CD4-positive, alpha-beta T cell treated with Interleukin-15 for 1 hour (primary cell): ENCODE results near the gene HTR5A.

ENCODE experiments used
- DNase-seq: peaks from one replicate; pipeline ENCODE4 v3.0.0-alpha.2; 2020

The HTR5A gene

GRCh38 chr7:155093596-155093995 lies 23.5 kb downstream of the HTR5A start:
- no peak for DNase-seq

DNA sequence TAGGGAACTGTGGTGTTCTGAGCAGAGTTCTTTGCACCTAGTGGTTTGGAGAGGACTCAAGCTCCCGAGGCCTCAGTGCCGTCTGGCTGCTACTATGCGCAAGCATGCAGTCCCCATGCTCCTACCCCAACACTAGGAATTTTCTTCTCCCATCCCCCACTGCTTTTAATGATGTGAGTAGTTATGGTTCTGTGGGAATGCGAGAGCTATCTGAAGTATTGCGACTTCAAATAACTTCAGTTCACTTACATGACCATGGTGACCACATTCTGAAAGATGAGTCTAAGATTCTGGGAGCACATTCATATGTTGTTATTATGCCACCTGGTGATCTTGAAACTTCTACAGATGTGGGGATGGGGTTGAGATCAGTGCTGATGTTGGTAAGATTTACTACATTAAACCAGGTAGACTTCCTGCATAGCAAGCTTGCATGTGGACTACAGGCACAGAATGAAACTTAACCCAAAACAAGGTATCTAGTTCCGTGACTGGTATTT lies 24.6 kb downstream of the HTR5A start:
- no peak for DNase-seq

GRCh38 chr7:155097338-155097737 lies 27.2 kb downstream of the HTR5A start:
- DNase-seq: no peak

- DNase-seq: no peak
These were observed 33.7 kb downstream of the HTR5A start for GRCh38 chr7:155103839-155104238.

- DNase-seq: no peak
These were observed 34.8 kb downstream of the HTR5A start for GRCh38 chr7:155104913-155105312.

DNA sequence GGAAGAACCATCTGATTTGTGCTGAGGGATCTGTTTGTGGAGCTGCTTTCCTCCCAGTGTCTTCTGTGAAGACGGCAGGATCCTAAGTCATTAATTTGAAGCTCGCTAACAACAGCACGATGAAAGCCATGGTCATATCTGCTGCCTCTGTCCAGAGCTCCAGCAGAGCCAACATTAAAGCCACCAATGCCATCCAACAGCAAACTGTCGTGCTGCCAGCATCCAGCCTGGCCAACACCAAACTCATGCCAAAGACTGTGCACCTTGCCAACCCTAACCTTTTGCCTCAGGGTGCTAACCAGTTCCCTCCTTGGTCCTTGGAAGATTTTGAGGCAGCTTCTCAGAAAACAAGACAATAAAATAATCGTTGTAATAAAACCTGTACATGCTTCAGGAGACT lies 36.2 kb downstream of the HTR5A start:
- DNase-seq: no peak

DNA sequence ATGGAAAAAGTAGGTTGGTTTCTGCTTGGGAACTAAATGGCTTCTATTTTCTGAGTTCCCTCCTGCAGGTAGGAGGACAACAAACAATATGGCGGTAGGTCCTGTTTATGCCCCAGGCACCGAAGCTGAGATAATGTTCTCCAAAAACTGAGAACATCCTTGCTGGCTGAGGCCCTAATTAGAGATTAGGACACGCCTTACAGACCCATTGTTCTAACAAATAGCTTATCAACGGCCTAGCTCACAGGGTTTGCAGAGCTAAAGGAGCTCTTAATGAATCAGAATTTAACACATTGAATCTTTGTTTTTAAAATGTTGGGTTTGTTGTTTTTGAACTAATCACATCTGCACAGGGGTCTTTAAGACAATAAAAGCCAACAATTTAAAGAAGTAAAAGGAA lies 37.0 kb downstream of the HTR5A start:
- no peak for DNase-seq

DNA sequence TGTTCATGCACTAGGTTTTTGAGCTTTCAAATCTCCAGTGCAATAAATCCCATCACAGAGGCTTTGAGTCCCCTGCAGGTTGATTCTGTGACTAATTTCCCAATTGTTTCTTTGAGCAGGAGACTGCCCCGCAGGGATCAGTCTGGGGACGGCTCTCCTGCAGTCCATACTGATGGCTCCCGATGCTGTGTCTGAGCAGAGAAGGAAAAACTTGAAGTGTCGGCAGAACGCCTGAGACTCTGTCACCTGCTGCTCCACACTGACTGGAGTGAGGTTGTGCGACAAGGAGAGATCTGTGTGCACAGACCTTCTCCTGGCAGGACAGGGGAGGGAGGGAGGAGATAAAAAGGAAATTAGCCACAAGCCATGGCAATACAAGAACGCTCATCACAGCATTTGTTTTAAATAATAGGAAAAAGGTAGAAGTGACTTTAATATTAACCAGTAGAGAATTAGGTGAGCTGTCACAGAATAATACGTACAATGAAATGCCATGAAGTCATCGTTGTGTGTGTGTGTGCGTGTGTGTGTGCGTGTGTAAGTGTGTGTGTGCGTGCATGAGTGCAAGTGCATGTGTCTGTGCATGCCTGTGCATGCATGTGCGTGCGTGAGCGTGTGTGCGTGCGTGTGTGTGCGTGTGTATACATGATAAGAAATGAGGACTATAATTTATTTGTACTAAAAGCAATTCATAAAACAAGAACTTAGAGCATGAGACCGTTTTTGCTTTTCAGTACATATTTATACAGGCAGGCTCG lies 38.2 kb downstream of the HTR5A start:
- no peak for DNase-seq

- DNase-seq: no peak
These were observed 39.0 kb downstream of the HTR5A start for GRCh38 chr7:155109121-155109520.

GRCh38 chr7:155115288-155115687 lies 45.2 kb downstream of the HTR5A start:
- no peak for DNase-seq

GRCh38 chr7:155119801-155120382 lies 49.8 kb downstream of the HTR5A start:
- no peak for DNase-seq

DNA sequence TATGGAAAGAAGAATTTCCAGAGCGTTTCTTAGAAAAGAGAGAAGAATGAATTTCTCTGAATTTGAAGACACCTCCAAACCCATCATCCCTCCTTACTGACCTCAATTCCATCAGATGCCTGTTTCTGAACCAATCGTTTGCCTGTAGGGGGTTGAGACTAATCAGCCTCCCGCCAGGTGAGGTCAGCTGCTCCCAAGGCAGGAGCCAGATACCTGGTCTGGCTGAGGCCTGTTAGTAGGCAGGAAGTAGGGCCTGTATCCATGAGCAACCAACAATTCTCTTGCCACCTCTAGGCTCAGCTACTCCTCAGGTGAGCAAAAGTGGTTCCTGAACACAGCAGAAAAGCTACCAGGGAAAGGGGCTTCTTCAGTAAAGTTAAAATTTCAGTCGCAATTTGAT lies 50.3 kb downstream of the HTR5A start:
- DNase-seq: no peak

GRCh38 chr7:155122831-155123230 lies 52.7 kb downstream of the HTR5A start:
- no peak for DNase-seq

DNA sequence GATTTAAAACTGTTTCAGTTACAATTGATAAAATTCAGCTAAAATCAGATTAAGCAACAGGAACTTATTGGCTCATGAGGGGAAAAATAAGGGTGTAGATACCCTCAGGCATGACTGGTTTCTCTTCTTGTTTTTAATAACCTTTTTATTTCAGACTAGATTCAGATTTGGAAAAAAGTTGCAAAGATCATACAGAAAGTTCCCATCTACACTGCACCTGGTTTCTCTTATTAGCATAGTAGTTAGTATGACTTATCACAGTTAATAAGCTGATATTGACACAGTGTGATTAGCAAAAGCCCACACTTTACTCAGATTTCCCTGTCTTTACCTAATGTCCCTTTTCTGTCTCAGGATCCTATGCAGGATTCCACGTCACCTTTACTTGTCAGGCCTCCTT lies 53.3 kb downstream of the HTR5A start:
- DNase-seq: no peak

DNA sequence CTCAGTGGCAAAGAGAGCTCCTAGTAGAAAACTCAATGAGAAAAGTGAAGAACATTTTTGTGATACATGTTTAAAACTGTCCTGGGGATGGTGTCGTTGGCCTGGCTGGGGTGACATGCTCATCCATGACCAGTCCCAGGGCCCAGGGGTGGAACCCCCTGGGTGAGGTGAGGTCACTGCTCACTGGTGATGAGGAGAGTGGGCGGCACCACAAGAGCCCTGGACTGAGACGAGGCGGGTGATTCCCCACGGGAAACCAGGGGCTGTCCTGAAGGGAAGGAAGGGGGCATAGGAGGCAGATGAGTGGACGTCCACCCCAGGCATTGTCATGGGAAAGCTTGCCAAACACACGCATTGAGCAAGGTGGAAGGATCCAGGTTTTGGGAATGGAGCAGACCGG lies 54.6 kb downstream of the HTR5A start:
- no peak for DNase-seq

- no peak for DNase-seq
These were observed 59.1 kb downstream of the HTR5A start for GRCh38 chr7:155129186-155129585.

GRCh38 chr7:155129789-155130188 lies 59.7 kb downstream of the HTR5A start:
- DNase-seq: no peak

- DNase-seq: no peak
These were observed 60.4 kb downstream of the HTR5A start for GRCh38 chr7:155130493-155130892.

- no peak for DNase-seq
These were observed 61.0 kb downstream of the HTR5A start for GRCh38 chr7:155131090-155131489.

DNA sequence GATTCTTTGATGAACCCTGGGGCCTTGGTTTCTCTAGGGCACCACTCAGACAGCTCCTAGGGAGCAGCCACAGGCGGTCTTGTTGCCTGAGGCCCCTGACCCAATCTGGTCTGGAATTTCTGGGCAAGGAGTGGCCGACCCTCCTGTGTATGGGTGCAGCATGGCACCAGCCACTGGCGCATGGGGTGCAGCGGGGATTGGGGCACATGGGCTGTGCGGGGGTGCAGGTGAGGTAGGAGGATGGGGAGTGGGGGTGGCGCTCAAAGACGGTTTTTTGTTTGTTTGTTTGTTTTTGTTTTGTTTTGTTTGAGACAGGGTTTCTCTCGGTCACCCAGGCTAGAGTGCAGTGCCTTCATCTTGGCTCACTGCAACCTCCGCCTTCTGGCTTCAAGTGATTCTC lies 62.3 kb downstream of the HTR5A start:
- DNase-seq: no peak

DNA sequence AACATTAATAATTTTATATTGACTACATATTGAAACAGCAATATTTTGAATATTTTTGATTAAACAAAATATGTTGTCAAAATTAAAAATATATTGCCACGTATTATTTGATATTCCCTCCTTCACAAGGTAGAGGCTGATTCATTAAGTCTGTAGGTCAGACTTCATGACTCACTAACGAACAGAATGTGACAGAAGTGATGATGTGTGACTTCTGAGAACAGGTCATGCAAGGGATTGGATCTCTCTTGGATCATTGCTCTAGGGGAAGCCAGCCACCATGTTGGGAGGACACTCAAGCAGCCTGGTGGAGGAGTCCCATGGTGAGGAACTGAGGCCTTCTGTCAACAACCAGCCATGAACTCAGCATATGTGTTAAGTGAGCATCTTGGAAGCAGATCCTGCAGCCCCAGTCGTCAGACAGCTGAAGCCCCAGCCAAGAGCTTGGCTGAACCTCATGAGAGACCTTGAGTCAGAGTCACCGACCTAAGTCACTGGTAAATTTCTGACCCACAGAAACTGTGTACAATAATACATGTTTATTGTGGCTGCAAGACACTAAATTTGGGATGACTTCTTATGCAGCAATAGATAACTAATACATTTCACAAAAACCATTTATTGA lies 66.6 kb downstream of the HTR5A start:
- DNase-seq: no peak
